DMS153 treated with DMSO at 0.1 percent for 48 hours (cell line): ENCODE results near the gene SLC13A4.
"Not testable (repeated sequence)": the region's sequence is repeated elsewhere in the genome, so short reads cannot be mapped to it uniquely, and the experiment has no call there.

Experiments used
- DNase-seq: peaks from one replicate; lab custom pipeline; 2025; ENCODE audit not compliant: unreplicated experiment; lab: John Stamatoyannopoulos, UW

Gene SLC13A4

GRCh38 chr7:135753616-135754413 is 25.8 kb upstream of the SLC13A4 start:
- DNase-seq: no peak

- DNase-seq: no peak
These were observed 20.8 kb upstream of the SLC13A4 start, which contains the start of gene FAM180A for GRCh38 chr7:135748770-135749169. Gene FAM180A, minus strand, starts transcription at chr7:135748813. Its CDS starts 233 bp downstream, at chr7:135748580.

- no peak for DNase-seq
These were observed 19.4 kb upstream of the SLC13A4 start for GRCh38 chr7:135747366-135747765.

- DNase-seq: no peak
These were observed 17.8 kb upstream of the SLC13A4 start for GRCh38 chr7:135745703-135746312.

GRCh38 chr7:135744938-135745702 is 17.1 kb upstream of the SLC13A4 start:
- no peak for DNase-seq

GRCh38 chr7:135743907-135744731 is 16.1 kb upstream of the SLC13A4 start:
- no peak for DNase-seq

GRCh38 chr7:135742371-135742770 is 14.4 kb upstream of the SLC13A4 start:
- DNase-seq: no peak

- DNase-seq: no peak
These were observed 13.9 kb upstream of the SLC13A4 start for GRCh38 chr7:135741905-135742304.

GRCh38 chr7:135740889-135741288 is 12.9 kb upstream of the SLC13A4 start:
- no peak for DNase-seq

GRCh38 chr7:135737306-135737647 is 9.3 kb upstream of the SLC13A4 start:
- not testable (repeated sequence) for DNase-seq

- no peak for DNase-seq
These were observed 8.8 kb upstream of the SLC13A4 start for GRCh38 chr7:135736586-135737305.

- no peak for DNase-seq
These were observed 6.3 kb upstream of the SLC13A4 start for GRCh38 chr7:135734343-135734689.

GRCh38 chr7:135733603-135734342 is 5.8 kb upstream of the SLC13A4 start:
- DNase-seq: no peak

- no peak for DNase-seq
These were observed 3.1 kb upstream of the SLC13A4 start for GRCh38 chr7:135731131-135731530.

GRCh38 chr7:135729230-135729629 is 1.2 kb upstream of the SLC13A4 start:
- DNase-seq: no peak

- DNase-seq: no peak
These were observed 894 bp downstream of the SLC13A4 start for GRCh38 chr7:135726911-135727673.

- no peak for DNase-seq
These were observed 1.7 kb downstream of the SLC13A4 start for GRCh38 chr7:135726276-135726788.

GRCh38 chr7:135723411-135723810 is 4.6 kb downstream of the SLC13A4 start:
- DNase-seq: no peak
